GM19025 (cell line): Measurements from ENCODE around the gene HARBI1.
"Not testable (repeated sequence)": the region's sequence is repeated elsewhere in the genome, so short reads cannot be mapped to it uniquely, and the experiment has no call there.

Experiments used
- ATAC-seq: cut with Tn5 transposase; IDR thresholded peaks from one replicate; pipeline ENCODE4 v1.9.1; 2021; ENCODE audit warnings: mild to moderate bottlenecking, low read depth, moderate library complexity; ENCODE audit not compliant: unreplicated experiment

Gene HARBI1

GRCh38 chr11:46599340-46600193 lies 17.5 kb downstream of the HARBI1 start:
- ATAC-seq = no peak

DNA sequence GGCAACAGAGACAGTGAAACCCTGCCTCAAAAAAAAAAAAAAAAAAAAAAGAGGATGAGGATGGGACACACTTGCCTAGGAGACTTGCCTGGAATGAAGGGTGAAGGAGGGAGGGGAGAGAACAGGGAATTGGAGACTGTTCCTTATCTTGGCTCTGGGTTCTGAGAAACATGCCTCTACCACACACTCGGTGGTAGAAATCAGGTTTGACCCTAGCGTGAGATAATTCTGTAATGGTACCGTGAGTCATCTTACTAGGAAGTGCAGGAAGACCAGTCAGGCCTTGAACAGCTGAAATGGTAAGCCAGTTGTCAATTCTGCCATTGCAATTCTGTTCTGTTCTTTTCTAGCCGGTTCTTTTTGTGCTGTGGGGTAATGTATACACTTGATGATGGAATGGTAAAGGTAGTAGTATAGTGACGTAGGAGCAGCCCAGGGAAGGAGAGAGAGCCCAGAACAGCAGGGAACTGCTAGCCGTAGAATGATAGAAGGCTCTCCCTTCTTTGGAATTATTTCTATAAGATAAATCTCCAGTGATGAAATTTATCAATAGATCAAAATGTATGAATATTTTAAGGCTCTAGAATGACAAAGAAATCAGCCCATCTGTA lies 19.3 kb downstream of the HARBI1 start:
- ATAC-seq = no peak

DNA sequence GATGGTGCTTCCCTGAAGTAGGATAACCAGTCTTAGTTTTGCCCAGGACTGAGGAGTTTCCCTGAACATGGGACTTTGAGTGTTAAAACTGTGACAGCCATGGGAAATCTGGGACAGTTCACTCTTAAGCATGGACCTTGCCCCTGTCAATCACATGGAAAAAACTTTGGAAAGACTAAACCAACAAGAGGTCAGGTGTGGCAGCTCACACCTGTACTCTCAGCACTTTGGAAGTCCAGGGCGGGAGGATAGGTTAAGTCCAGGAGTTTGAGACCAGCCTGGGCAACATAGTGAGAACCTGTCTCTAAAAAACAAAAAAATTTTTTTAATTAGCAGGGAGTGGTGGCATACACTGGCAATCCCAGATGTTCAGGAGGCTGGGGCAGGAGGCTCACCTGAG lies 19.9 kb downstream of the HARBI1 start:
- ATAC-seq = no peak

DNA sequence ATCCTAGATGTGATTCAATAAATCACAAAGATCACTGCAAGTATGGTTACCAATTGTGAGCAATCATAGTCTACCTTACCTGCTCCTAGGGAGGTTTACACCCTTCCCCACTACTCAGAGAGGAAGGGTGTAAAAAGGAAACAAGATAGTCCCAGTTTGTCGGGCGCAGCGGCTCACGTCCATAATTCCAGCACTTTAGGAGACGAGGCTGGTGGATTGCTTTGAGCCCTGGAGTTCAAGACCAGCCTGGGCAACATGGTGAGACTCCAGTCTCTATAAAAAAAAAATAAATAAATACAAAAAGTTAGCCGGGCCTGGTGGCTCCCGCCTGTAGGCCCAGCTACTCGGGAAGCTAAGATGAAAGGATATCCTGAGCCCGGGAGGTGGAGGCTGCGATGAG lies 22.2 kb downstream of the HARBI1 start:
- no peak for ATAC-seq

DNA sequence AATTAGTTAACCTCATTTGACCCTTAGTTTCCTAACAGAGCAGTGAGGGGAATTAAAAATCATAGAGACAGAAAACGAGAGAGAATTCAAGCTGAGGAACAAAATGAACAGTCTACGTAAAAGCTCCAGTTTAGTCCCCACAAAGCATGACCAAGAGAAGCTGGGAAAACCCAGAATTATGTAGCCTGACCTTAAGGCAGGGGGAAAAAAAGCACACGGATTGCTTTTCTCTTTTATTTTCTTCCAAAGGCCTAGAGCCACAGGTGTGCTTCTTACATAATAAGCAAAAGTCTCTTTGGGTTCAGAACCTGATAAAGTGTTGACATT lies 22.7 kb downstream of the HARBI1 start:
- no peak for ATAC-seq

GRCh38 chr11:46593550-46594373 lies 23.3 kb downstream of the HARBI1 start, which contains the start of gene AMBRA1:
AMBRA1 (minus strand) TSS chr11:46594023; CDS start chr11:46548380, 45,643 bp downstream.
- peak; percentile 79 for ATAC-seq

DNA sequence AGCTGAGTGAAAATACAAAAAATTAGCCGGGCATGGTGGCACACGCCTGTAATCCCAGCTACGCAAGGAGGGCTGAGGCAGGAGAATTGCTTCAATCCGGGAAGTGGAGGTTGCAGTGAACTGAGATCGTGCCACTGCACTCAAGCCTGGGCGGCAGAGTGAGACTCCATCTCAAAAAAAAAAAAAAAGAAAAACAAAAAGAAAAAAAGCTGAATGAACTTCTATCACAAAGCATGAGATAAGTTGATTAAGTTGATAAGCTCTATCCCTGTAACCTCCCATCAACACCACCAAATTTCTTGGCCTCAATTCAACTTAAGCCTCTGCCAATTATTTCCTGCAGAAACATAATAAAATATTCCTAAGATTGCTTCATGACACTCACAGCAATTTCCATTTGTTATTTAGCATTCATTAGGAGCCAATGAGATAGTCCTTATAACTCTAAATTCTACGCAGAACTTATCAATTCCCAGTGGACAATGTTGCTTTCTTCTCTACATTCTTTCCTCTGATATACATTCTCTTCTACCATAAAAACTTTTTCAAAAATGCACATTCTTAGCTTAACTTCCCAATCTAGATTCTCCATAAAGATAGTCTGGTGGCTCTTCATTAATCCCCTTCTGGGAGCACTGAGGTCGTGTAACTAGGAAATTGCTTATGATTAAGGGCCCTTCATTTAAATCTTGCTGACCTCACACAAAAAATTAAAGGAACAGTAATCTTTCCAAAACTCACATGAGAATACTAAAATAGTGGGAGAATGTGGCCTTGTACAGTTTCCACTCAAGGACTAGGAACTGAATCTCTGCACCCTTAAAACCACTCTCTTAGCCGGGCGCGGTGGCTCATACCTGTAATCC lies 26.1 kb downstream of the HARBI1 start:
- no peak for ATAC-seq

- ATAC-seq = no peak
Measured at GRCh38 chr11:46588915-46589314, 28.1 kb downstream of the HARBI1 start.

DNA sequence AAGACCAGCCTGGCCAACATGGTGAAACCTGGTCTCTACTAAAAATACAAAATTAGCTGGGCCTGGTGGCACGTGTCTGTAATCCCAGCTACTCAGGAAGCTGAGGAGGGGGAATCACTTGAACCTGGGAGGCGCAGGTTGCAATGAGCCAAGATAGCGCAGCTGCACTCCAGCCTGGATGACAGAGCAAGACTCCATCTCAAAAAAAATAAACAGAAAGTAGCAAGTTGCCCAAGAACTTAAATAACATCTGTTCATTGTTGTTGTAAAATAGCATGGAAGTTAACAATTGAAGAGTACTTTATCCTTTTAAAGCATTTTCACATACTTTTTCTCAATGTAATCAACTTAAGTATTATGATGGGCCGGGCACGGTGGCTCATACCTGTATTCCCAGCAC lies 28.9 kb downstream of the HARBI1 start:
- no peak for ATAC-seq

DNA sequence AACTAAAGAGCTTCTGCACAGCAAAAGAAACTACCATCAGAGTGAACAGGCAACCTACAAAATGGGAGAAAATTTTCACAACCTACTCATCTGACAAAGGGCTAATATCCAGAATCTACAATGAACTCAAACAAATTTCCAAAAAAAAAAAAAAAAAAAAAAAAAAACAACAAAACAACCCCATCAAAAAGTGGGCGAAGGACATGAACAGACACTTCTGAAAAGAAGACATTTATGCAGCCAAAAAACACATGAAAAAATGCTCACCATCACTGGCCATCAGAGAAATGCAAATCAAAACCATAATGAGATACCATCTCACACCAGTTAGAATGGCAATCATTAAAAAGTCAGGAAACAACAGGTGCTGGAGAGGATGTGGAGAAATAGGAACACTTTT lies 33.5 kb downstream of the HARBI1 start:
- not testable (repeated sequence) for ATAC-seq

- ATAC-seq = no peak
Measured at GRCh38 chr11:46582588-46582987, 34.4 kb downstream of the HARBI1 start.

DNA sequence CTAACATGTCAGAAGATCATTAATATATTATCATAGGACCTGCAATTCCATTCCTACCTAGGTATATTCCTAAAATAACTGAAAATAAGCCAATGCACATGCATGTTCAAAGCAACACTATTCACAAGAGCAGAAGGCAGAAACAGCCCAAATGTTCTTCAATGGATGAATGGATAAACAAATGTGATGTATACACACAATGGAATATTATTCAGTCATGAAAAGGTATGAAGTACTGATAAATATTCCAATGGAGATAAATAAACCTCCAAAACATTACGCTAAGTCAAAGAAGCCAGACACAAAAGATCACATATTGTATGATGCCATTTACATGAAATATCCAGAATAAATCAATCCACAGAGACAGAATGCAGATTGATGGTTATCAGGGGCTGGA lies 40.0 kb downstream of the HARBI1 start:
- no peak for ATAC-seq

DNA sequence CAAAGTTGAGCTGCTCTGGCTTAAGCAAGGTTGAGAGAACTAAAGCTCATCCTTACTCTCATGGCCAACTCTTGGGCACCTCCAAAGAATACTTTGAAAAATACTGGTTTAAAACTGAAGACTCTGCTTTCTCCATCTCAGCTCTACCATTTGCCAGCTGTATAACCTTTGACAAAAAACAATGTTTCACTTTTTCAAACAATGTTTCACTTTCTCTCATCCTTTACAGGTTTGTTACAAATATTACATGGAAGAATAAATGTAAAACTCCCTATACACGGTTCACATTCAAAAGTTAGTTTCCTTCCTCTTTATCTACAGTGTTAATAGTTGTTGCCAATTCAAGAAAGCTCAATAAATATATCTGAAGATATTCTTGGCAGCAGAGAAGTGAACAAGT lies 42.4 kb downstream of the HARBI1 start:
- ATAC-seq = no peak

DNA sequence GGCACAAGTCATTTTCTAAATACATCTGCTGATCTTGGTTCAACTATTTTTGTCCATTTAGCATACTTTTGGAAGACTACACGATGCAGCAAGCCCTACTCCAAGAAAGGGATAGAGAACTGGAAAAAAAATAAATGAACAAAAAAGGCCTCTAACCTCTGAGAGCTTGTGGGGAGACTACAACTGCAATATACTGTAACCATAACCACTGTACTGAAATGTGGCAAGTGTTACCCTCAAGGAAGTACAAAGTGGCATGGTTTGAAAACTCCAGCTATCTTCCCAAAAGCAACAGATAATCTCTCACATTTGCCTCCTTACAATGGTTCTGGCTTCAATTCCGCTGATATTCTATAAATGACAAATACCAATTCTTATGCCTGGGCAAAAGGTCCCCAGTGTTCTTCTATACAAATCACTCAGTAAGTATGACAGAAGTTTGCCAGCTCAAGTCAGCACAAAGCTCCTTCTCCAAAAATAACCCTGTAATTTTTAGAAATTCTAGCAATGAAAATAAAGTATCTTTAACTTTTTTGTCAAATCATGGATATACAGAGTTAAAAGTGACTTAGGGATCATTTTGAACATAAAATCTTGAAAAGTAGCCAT lies 46.1 kb downstream of the HARBI1 start:
- ATAC-seq = no peak

- ATAC-seq = no peak
Measured at GRCh38 chr11:46565232-46565840, 51.7 kb downstream of the HARBI1 start.

- ATAC-seq = no peak
Measured at GRCh38 chr11:46564459-46564858, 52.6 kb downstream of the HARBI1 start.

- no peak for ATAC-seq
Measured at GRCh38 chr11:46562527-46562926, 54.5 kb downstream of the HARBI1 start.

- no peak for ATAC-seq
Measured at GRCh38 chr11:46560300-46560991, 56.6 kb downstream of the HARBI1 start.

GRCh38 chr11:46559815-46560214 lies 57.2 kb downstream of the HARBI1 start:
- ATAC-seq = no peak
